C1 segment of cervical spinal cord (tissue), 14 donors: Measurements from ENCODE around the gene PFKP.

Experiments
- DNase-seq, 14 donors: peaks; one replicate each; lab custom pipeline; 2025; lab: John Stamatoyannopoulos, UW

PFKP gene

DNA sequence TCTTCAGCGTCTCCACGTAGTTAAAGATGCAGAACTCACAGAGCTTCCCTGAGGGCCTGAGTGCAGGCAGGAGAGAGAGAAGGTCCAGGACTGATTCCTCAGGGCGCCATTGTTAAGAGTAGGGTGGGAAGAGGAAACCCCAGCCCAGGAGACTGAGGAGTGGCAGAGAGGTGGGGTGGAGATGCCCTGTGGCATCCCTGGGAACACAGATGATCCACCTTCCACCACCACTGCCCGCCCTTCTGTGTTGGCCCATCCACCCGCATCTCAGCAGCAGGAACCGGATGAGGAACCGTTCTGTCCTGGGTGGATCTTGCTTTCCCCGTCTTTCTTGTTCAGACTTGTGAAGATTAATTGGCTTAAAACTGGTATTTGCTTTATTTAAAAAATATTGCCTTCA is 48.3 kb downstream of the PFKP start:
- DNase-seq = no peak

DNA sequence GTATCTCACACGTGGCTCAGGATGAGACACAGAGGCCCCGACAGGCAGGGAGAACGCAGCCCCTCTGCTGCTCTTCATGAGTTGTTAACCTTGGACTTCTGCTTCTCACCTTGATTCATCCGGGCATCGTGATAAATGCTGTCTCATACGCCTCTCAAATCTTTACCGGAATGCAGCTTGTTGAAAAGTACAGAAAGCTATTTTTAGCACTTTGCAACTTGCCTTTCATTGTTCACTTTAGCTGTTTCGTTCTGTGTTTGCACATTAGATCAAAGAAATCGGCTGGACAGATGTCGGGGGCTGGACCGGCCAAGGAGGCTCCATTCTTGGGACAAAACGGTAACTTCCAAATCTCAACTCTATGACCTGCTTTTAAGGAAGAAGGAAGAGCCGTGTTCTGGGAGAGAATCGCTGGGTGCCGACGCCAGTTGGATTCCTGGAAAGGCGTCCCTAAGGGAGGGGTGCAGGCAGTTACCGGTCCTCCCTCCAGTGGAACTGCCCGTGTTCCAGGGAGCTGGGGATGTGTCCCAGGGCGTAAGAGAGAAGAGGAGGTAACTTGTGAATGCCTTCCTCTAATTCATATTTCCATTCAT is 49.3 kb downstream of the PFKP start:
- no peak for DNase-seq

DNA sequence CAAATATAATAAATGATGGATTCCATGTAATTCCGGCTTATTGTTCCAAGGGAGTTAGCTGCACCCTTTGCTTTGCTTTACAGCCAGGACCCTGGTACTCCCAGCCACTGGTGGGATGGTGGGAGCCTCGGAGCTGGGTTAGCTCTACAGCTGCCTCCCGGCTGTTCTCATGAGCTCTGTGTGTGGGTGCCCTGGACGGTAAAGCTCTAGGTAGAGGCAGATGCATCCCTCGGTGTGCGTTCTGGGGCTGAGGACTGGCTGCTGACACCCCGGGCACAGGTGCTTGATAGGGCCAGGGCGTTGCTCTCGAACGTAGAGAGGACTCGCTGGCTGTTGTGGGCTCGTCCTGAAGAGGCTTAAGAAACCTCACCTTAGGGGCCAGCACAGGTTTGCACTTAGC is 50.1 kb downstream of the PFKP start:
- no peak for DNase-seq

DNA sequence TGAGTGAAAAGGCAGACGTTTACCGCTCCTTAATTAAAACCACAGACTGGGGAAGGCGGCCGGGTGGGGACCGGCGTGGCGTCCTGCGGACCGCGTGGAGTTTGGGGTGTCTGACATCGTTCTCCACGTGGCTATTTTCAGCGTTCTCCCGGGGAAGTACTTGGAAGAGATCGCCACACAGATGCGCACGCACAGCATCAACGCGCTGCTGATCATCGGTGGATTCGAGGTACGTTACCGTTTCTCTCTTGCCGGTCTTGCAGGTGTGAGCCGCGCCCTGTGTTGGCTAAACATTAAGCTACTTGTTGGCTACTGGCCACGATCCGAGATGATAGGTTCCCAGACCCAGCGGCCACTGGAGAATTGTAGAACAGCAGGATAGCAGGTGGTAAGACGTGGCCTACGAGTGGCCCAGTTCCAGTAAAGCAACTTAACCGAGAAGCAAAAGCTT is 51.3 kb downstream of the PFKP start:
- no peak for DNase-seq

DNA sequence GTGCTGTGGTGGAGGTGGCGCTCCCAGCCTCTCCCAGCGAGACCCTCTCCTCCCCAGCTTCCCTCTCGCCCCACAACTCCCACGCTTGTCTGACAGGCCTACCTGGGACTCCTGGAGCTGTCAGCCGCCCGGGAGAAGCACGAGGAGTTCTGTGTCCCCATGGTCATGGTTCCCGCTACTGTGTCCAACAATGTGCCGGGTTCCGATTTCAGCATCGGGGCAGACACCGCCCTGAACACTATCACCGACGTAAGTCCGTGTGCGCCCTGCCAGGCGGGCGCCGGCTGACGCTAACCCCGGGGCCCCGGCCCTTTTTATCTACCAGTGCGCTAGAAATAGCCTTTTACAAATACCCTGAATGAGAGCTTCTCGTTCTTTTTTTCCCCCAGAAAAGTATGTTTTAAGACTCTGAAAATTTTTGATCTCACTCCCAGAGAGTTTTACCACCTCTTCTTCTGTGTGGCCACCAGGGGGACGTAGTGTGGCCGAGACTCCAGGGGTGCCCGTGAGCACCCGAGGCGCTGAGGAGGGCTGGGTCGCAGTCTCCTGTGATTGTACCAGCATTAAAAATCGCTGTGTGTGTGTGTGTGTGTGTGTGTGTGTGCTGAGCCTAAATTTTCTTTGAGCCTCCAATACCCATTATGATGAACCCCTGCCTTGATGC is 52.6 kb downstream of the PFKP start:
- DNase-seq = no peak

DNA sequence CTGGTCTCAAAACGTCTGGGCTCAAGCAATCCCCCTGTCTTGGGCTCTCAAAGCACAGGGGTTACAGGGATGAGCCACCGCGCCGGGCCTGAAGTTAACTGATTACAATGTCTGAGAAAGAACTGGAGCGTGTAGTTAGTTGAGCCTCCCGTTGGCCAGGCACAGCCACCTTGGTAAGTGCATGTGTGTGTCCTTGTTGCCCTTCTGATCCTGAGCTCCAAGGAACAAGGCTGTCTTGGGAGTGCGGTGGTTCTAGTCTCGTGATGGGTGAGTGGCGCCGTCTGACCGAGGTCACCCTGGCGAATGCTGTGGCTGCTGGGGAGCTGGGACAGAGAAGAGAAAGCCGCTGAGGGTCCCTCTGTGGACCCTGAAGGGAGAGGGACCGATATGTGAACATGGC is 54.7 kb downstream of the PFKP start:
- no peak for DNase-seq

DNA sequence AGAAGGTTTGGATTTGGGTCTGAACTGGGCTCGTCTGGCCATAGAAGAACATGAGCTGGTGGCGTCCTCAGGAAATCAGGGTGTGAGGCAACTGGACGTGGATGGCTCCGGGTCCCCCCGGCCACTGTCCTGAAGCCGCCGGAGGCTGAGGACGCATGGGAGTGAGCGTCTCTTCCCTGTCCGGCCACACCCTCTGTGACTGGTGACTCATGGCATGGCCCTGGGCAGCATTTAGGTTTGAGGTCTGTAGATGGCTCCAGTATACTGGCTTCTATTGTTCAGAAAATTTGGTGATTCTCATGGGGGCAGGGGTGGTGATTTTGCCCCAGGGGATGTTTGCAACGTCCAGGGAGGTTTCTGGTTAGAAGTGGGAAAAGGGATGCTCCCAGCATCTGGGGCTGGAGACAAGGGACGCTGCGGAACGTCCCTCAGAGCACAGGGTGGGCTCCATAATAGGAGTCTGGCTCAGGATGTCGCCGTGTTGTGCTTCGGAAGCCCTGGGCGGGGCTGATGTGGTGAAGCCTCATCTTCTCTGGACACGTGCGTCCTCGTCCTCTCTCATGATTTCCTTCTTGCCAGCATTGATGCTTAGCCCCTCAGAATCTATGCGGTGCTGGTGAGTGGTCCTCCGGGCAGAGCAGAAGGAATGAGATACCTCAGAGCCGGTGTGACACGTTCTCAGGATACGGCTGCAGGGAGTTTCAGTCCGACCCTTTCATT is 55.3 kb downstream of the PFKP start:
- no peak for DNase-seq

DNA sequence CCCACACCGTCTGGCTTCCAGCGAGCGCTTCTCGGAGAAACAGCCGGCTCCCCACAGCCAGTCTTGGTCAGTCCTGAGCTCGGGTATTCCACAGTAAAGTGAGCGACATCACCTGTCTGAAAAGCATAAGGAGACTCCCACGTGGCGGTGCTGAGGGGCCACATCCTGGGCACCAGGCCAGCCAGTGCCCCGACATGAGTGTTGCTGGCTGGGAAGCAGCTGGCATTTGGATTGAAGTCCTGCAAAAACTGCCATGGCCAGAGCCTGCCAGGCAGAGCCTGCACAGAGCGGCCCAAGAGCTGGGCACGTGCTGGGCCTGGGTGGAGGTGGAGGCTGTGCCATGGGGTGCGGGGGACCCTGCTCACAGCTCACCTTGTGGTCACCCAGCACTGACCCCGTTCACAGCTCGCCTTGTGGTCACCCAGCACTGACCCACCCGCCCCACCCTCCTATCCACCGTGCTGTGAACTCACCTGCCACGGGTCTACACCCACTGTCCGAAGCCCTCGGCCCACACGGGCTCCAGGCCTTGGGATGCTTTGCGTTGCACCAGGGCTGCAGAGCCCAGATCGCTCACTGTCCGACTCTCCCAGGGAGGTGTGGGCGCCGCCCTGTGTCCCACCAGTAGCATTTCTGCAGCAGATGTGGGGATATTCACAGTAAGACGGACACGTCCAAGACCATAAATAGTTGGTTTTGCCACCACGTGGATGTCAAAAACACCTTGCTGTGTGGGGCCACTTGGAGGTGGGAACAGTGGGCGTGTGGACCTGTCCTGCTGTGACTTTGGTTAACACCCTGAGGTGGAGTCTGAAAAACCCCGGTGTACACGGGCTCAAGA is 56.4 kb downstream of the PFKP start:
- peak in 2 of 14 donors; percentile 28 to 34 for DNase-seq

DNA sequence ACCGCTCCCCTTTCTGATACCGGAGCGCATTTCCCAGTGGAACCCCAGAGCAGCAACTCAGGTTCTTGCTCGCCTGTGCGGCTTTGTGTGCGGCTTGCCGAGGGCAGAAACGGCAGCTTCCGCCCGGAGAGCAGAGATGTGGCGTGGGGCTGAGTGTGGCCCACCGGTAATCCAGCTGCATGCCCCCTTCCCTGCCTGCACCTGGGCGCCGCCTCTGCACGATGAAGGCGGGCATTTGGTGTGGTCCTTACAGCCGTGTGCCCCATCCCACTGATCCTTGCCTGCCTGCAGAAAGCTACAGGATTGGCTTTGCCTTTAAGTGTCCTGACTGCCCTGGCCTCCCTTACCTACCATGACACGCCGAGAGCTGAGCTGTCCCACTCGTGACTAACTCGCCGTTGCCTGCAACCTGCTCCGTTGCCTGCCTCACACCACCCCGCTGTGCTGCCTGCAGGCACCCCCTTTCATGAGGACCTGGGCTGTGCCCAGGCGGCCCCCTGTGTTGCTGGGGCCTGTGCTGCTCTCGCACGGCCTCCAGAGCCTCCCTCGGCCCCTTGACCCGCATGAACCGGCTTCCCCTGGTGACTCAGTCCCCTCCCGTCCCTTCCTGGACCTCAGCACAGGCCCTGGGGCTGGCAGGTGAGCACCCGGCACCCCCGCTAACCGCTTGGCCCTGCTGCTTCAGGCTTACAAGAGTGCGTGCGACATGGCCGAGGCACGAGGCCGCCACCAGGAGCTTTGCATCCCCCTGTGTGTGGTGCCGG is 57.2 kb downstream of the PFKP start:
- DNase-seq = no peak

DNA sequence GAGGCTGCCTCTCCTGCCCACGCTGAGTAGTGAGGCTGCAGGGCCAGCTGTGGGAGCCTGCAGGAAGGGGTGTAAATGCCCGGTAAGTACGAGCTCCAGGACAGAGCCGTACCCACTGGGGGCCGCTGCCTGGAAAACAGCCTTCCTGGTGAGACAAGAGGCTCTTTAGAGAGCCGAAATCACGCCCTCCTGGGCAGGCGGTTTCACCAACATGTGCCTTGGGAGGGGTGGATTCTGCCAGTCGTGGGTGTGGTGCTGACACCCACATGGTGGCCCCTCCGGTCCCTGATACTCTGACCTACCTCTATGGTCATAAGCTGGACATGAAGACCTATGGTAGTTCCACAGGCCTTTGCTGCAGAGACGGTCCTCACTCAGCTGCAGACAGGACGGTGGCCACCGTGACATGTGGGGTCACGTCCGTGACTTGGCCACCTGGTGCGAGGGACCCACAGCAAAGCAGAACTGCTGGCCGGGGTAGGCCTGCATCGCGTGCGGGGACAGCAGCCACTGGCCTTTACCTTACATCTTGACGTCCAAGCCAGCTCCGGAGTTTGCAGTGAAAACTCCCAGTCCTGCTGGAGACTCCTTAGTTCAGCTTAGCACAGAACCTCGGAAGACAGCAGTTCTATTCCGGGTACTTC is 58.3 kb downstream of the PFKP start:
- no peak for DNase-seq

DNA sequence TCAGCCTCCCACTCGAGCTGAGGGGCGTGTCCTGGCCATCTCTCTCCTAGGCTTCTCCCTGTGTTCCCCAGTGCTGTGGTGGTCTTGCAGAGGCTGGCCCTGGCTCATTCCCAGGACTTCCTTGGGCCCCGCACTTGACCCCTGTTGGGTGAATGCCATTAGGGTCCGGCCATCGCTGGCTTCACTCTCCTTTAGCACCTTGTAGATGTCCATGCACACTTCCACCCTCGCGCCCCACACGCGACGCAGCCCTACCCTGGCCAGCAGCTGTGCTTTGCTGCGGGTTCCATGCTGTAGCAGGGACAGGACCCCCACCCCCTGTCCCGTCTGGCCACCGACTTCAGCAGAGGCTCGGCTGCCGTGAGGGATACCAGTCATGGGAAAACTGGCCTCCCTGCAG is 58.9 kb downstream of the PFKP start:
- no peak for DNase-seq

DNA sequence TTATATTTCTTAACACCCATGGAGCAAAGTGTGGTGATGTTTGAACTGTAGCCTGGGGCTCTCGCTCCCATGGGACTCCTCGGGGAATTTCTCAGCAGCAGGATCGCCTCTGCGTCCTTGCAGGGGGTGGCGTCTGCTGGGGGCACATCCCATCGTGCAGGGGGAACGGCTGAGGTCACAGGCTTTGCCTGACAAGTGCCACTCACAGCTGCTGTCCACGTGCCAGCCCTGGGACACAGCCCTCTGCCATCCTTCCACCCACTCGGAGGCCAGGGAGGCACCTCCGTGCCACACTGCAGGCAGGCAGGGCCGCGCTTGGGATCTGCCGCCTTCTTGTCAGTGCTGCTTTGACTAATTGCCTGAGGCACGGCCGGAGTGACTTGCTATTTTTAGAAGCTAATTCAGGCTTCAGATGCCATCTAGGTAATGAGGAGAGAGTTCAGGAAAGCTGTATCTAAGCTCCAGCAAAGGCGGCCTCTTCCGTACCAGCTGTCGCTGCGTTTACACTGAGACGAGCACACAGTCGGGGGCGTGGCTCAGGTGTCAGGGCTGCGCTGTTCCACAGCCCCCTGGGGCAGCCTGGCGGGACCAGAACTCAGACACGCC is 59.5 kb downstream of the PFKP start:
- DNase-seq = peak in 1 of 14 donors; percentile 83

DNA sequence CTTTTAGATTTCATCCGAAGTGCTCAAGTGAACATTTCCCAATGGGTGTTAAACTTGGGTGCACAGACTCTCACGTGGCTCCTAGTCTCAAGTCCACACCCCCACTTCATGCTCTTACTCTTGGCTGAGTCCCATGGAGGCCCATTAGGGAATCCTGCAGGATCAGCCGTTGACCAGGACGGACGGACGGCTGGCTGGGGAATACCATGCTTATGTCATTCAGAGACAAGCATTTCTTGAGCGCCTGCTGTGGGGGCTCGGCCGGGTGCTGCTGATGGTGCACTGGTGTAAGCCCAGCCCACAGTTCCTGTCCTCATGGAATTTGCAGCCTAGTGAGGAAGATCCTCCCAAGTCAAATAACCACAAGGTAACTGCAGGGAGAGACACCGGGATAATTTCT is 60.6 kb downstream of the PFKP start:
- no peak for DNase-seq

DNA sequence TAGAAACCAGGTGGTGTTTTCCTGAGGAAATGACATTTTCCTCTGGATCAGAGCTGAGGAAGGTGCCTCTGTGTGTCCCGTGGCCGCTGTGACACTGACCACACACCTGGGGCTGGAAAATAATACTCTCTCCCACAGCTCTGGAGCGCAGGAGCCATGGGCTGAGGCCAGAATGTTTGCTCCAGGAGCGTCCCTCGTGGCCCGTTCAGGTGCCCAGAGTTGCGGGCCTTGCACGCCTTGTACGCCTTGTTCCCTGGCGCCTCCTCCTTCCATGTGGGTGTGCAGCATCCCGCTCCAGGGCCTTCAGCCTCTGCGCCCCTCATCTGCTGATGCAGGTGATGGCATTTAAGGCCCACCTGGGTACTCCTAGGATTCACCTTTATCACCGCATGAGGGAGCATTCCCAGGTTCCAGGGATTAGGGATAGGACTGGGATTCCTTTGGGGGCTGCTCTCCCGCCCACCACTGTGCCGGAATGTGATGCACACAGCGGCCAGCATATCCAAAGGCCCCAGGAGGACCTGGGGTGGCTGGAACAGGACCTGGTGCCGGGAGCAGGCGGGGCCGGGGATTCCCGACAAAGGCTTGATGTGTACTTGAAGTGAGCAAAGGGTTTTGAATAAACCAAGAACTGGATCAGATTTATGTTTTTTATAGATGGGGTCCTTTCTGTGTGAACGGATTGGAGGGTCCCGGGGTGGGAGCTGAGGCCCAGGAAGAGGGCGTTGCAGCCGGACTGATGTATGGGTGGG is 61.2 kb downstream of the PFKP start:
- no peak for DNase-seq

DNA sequence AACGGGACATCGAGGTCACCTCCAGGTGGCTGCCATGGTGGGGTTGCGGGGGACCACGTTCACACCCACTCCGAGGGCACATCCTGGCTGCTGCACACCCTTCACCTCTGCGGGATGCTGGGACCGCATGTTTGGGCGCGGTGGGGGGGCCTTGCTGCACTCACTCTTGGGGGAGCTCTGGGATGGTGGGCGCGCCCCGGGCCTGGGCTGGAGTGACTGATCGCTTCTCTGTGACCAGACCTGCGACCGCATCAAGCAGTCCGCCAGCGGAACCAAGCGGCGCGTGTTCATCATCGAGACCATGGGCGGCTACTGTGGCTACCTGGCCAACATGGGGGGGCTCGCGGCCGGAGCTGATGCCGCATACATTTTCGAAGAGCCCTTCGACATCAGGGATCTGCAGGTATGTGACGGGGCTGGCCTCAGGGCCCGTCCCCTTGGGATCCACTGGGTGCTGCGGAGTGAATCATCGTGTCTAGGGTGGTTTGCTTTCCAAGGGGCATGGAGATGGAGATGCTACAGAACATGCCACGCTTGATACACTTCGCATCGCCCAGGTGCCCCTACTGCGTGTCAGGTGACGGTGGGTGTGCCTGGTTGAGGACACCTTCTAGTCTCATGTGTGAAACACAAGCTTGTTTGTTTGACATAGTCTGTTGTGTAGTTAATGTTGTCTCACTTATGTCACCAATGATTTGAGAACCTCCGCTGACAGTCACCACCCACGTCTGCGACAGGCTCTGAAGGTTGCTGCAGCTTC is 62.4 kb downstream of the PFKP start:
- DNase-seq = no peak

DNA sequence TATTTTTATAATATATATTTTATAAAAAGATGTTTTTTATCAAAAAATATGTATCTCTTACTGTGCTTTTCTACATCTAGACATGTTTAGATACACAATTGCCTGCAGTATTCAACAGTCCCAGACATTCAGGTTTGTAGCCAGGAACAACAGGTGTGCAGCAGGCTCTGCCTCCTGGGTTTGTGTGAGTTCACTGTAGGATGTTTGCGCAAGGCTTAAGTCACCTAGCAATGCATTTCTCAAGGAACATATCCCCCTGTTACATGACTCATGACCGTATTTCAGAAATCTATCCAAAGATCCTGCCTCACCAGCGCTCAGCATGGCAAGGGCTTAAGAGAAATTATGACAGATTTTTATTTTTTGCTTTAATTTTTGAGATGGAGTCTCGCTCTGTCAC is 63.8 kb downstream of the PFKP start:
- no peak for DNase-seq

DNA sequence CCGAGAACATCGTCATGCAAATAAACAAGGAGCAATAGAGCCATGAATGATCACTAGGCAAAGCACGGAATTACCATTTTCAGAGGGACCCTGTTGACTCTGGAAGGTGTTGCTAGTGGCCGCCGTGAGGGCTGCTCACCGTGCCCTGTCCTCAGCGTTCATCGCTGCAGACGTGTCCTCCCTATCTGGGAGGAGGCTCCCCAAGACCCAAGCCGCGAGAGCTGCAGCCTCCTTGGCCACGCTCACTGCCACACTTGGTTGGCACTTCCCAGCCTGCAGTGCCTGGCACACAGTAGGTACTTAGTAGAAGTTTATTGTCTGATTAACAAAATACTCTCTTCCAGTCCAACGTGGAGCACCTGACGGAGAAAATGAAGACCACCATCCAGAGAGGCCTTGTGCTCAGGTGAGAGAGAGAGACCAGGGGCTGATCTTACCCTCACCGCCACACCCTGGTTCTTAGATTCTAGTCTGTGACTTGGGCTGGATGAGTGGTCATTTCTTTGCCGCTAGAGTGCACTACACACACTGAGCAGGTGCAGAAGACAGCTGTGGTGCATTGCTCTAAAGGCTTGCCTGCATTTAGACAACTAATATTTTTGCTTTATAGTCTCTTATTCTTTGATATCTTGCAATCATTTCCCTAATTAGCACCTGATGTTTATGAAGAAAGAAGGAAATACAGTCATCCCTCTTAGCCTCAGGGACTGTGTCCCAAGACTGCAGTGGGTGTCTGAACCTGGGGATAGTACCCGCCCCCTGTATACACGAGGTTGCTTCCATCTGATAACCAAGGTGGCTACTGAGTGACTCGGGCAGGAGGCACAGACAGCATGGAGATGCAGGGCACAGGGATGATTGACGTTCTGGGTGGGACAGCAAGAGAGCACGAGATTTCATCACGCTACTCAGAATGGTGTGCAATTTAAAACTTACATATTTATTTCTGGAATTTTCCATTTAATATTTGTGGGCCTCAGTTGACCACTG is 65.0 kb downstream of the PFKP start:
- DNase-seq = no peak

DNA sequence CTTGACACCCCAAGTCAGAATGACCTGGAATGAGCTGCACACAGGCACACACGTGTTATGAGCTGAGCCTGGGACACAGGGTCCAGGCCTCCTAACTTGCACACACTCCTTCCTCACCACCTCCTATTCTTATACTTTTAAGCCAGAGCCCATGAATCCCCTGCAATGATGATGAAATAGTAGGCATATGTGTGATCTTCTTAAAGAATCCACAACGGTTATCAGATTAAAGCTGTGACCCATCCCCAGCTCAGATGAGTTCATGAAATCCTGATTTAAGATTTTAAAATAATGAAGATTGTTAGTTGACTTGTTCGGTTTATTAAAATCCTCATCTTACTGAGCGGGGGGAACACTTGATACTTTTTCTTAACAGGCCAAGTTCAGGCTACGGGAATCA is 66.6 kb downstream of the PFKP start:
- no peak for DNase-seq
